GM21423 (cell line): ENCODE data around the gene CHAF1B.
"Not testable (repeated sequence)": the region's sequence is repeated elsewhere in the genome, so short reads cannot be mapped to it uniquely, and the experiment has no call there.

Source experiments
- ATAC-seq: cut with Tn5 transposase; IDR thresholded peaks from one replicate; pipeline ENCODE4 v1.9.1; 2021; ENCODE audit warnings: mild to moderate bottlenecking, moderate library complexity; ENCODE audit not compliant: unreplicated experiment

CHAF1B gene

DNA sequence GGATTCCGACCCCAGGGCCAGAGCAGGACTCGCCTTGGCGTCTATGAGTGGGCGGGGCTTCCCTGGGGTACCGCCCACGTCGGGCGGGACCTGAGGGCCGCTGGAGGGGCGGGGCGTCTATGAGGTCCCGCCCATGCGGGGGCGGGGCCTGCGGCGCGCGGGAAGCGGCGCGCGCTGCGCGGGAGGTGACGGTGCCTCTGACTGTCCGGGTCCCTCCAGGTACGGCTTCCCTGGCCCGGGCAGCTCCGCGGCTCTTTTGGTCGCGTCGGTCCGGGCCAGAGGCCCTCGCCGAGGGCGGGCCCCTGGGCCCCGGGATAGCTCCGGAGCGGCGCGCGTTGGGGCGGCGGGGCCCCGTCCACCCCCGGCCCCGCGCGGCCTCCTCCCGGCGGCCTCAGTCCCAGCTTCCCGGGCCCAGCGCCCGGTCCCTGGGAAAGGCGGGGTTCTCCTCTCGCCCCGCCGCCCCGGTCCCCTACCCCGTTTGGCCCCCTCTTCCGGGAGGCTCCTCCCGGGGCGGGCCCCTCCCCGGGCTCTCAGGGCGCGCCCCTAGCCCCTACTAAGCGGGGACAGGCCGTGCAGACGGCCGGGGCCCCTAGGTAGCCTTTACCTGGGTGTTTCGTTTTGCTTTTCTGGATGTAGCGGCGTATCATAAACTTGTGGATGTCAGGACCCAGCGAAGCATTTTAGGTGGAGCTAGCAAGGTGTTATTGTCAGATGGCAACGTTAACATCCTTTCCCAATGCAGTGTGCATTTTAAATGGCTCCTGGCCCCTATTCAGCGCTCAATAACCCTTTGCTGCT lies at the start of gene CHAF1B:
Gene CHAF1B (plus strand): TSS at position 160 of the 798 bp plus-strand sequence. CDS start 745 bp downstream, outside the sequence.
- ATAC-seq = peak; percentile 87

GRCh38 chr21:36337099-36337509 lies 48.1 kb upstream of the CHAF1B start:
- no peak for ATAC-seq

- ATAC-seq = no peak
Observed at GRCh38 chr21:36338975-36339374, 46.2 kb upstream of the CHAF1B start.

GRCh38 chr21:36342581-36342980 lies 42.6 kb upstream of the CHAF1B start:
- not testable (repeated sequence) for ATAC-seq

DNA sequence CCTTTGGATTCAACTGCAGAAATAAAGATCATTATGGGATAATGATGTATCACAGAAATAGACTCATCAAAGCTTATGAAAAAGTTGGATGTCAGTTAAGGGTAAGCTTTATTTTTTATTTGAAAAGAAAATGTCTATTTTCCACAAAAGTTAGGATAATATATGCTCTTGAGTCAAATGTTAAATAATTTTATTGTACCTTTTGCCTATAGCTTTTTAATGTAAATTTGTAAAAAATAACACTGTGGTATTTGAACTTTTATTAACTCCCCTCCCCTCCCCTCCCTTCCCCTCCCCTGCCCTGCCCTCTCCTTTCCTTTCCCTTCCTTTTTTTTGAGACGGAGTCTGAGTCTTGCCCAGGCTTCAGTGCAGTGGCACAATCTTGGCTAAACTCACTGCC lies 40.3 kb upstream of the CHAF1B start:
- no peak for ATAC-seq

GRCh38 chr21:36347278-36347961 lies 37.8 kb upstream of the CHAF1B start:
- no peak for ATAC-seq

GRCh38 chr21:36347962-36348328 lies 37.2 kb upstream of the CHAF1B start:
- ATAC-seq = no peak

- no peak for ATAC-seq
Observed at GRCh38 chr21:36349315-36349714, 35.9 kb upstream of the CHAF1B start.

DNA sequence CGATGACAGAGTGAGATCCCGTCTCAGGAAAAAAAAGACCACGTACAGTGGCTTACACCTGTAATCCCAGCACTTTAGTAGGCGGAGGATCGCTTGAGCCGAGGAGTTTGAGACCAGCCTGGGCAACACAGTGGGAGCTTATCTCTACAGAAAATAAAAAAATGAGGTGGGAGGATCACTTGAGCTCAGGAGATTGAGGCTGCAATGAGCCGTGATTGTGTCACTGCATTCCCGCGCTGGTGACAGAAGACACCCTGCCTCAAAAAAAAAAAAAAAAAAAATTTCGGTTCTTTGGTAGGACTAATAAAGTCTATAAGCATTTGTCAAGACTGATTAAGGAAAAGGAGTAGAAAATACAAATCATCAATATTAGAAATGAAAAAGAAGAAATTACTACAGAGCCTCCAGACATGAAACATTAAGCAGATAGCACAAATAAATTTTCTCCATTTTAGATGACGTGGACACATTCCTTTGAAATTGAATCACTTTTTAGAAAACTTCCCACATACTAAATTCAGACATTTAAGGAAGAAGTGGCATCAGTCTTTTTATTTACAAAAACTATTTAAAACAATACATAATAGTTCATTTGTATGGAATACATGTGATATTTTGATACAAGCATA lies 34.8 kb upstream of the CHAF1B start:
- ATAC-seq = no peak

GRCh38 chr21:36354918-36355680 lies 30.1 kb upstream of the CHAF1B start:
- no peak for ATAC-seq

GRCh38 chr21:36355868-36356267 lies 29.3 kb upstream of the CHAF1B start:
- ATAC-seq = no peak

DNA sequence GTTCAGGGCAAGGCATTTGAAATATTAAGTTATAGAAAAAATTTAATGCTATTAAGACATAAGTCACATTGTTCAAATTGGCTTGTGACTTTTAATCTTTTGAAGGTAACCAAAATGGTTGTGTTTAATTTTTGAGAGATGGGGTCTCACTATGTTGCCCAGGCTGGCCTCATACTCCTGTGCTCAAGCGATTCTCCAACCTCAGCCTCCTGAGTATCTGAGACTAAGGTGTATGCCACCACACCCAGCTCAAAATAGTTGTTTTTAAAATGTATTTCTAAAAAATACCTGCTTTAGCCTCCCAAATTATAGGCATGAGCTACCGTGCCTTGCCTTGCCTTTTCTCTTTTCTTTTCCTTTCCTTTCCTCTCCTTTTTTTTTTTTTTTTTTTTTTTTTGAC lies 26.0 kb upstream of the CHAF1B start:
- no peak for ATAC-seq

GRCh38 chr21:36369064-36369685 lies 16.0 kb upstream of the CHAF1B start:
- ATAC-seq = no peak

DNA sequence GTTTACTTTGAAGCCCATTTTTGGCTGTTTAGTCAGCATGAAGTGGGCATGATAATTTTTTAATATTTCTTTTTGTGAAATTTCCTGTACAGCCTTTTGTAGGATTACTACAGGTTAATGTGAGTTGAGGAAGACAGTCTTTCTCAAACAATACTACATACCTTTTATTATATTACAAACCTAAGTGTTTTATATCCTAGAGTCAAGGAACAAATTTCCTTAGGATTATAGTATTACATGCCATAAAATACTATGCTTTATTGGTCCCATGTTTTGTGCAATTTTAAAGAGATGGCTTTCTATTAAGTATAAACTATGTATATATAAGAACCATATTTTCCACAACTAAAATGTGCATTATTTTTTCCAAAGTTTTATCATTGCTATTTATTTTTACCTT lies 9.2 kb upstream of the CHAF1B start:
- no peak for ATAC-seq

- no peak for ATAC-seq
Observed at GRCh38 chr21:36377391-36377842, 7.8 kb upstream of the CHAF1B start.

- ATAC-seq = no peak
Observed at GRCh38 chr21:36379251-36379650, 5.9 kb upstream of the CHAF1B start.

- no peak for ATAC-seq
Observed at GRCh38 chr21:36381841-36382589, 3.2 kb upstream of the CHAF1B start.

GRCh38 chr21:36382722-36383121 lies 2.5 kb upstream of the CHAF1B start:
- not testable (repeated sequence) for ATAC-seq

- ATAC-seq = peak; percentile 5
Observed at GRCh38 chr21:36384885-36385232, 333 bp upstream of the CHAF1B start.

DNA sequence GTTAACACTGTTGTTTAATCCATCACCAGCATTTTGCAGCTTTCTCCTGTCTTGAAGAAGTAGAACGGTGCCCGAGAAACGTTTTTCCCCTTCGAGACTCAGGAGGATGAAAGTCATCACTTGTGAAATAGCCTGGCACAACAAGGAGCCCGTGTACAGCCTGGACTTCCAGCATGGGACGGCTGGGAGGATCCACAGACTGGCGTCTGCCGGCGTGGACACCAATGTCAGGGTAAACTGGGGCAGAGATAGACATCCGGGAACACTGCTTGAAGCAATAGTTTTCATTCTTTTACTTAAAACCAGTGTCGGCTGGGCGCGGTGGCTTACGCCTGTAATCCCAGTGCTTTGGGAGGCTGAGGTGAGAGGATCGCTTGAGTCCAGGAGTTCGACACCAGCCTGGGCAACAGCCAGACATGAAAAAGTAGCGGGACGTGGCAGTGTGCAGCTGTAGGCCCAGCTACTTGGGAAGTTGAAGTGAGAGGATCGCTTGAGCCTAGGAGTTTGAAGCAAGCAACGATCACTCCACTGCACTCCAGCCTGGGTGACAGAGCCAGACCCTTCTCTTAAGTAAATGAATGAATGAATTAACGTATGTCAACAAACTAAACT lies 945 bp downstream of the CHAF1B start:
- ATAC-seq = no peak
